CD4-positive, alpha-beta T cell (primary cell): ENCODE data around the gene AGPAT4. TPM values are rescaled to one million over a fixed set of nuclear protein-coding genes. Genes with fewer than 3 reads are reported as not detected.

Source experiments
- ATAC-seq: fragments of 200-7000 bp; cut with Tn5 transposase; one replicate; pipeline ENCODE4 v1.10.0; 2022; ENCODE audit warnings: mild to moderate bottlenecking; ENCODE audit not compliant: poor library complexity
- CTCF ChIA-PET: fragments of 350-600 bp; sonication (Branson Sonifier 250); formaldehyde crosslinking; loops from one replicate; lab custom pipeline; 2021; ENCODE audit warnings: antibody characterized with exemption, inconsistent platforms; lab: Charles Lee
- POLR2A ChIA-PET: fragments of 350-600 bp; sonication (Branson Sonifier 250); formaldehyde crosslinking; loops from one replicate; lab custom pipeline; 2021; ENCODE audit warnings: antibody characterized with exemption, inconsistent platforms; lab: Charles Lee
- DNase-seq, 14 experiments: peaks; one replicate each; pipeline ENCODE4 v3.0.0-alpha.2; 2013 to 2020; ENCODE audit warnings: mixed read lengths in 2 of 14
- H3K27ac ChIP-seq, 2 donors: one replicate each; pipeline versions ENCODE4 v1.5.1 to v1.7.0; 2013; ENCODE audit warnings: low read length in 2 of 2, low read depth in 1 of 2, mild to moderate bottlenecking in 1 of 2
- H3K27me3 ChIP-seq, 2 experiments: 1 replicate in 1 of 2; 2 replicates in 1 of 2; pipeline versions ENCODE4 v1.6.1 to v1.7.0; 2013; ENCODE audit warnings: low read length in 2 of 2, control low read depth in 1 of 2, mild to moderate bottlenecking in 1 of 2, moderate library complexity in 1 of 2; ENCODE audit not compliant: insufficient read depth in 2 of 2, control insufficient read depth in 1 of 2
- H3K36me3 ChIP-seq: one replicate; pipeline ENCODE4 v1.6.1; 2013; ENCODE audit warnings: low read length, control low read depth; ENCODE audit not compliant: insufficient read depth
- H3K4me1 ChIP-seq: one replicate; pipeline ENCODE4 v1.6.1; 2013; ENCODE audit warnings: low read length, control low read depth; ENCODE audit not compliant: insufficient read depth
- H3K4me3 ChIP-seq: one replicate; pipeline ENCODE4 v1.5.1; 2013; ENCODE audit warnings: mild to moderate bottlenecking, low read length, moderate library complexity
- H3K9me3 ChIP-seq, 2 experiments: 1 replicate in 1 of 2; 2 replicates in 1 of 2; pipeline versions ENCODE4 v1.6.1 to v1.7.0; 2013; ENCODE audit warnings: low read length in 2 of 2, mild to moderate bottlenecking in 2 of 2, control low read depth in 1 of 2, moderate library complexity in 1 of 2; ENCODE audit not compliant: control insufficient read depth in 1 of 2, insufficient read depth in 1 of 2
- H3K27ac Mint-ChIP-seq: one replicate; pipeline ENCODE4 v1.8.0; 2020; ENCODE audit warnings: mixed read lengths
- H3K27me3 Mint-ChIP-seq: one replicate; pipeline ENCODE4 v1.8.0; 2021; ENCODE audit warnings: mixed read lengths
- H3K36me3 Mint-ChIP-seq: one replicate; pipeline ENCODE4 v1.8.0; 2021; ENCODE audit warnings: low read depth, mixed read lengths
- H3K4me1 Mint-ChIP-seq: one replicate; pipeline ENCODE4 v1.8.0; 2021; ENCODE audit warnings: low read depth, mixed read lengths
- H3K4me3 Mint-ChIP-seq: one replicate; pipeline ENCODE4 v1.8.0; 2020; ENCODE audit warnings: mild to moderate bottlenecking, mixed read lengths
- H3K9me3 Mint-ChIP-seq: one replicate; pipeline ENCODE4 v1.8.0; 2020; ENCODE audit warnings: mixed read lengths
- CTCF ChIP-seq: fragments of 200-600 bp; IDR thresholded peaks from one replicate; pipeline ENCODE4 v1.8.0; 2022; ENCODE audit warnings: antibody characterized with exemption, mild to moderate bottlenecking
- intact Hi-C, 2 experiments: fragments of 100-400 bp; cut with DNase I in 1 of 2; cut with micrococcal nuclease in 1 of 2; formaldehyde crosslinking; loops; one replicate each; pipeline versions ENCODE4 v1.15.1 to v1.9.0; 2023 to 2025; cut with DNase I, micrococcal nuclease
- total RNA-seq, 174 experiments: library from RNA in 2 of 174; stranded (reverse) in 2 of 174; gene quantifications; one replicate each; pipeline ENCODE4 v1.2.3 and lab custom pipeline; 2021 to 2026

AGPAT4 gene
- total RNA-seq, 2 experiments from 2014 or later = 2.8 to 4.8 TPM

GRCh38 chr6:161115468-161115867, 158.4 kb downstream of the AGPAT4 start:
- Mint-ChIP-seq H3K9me3 (peaks cover 7% of the 10 kb centered on the region), H3K27me3 (no peaks in the 10 kb centered on the region), H3K36me3 (peaks cover 98% of the 10 kb centered on the region), H3K27ac (peak overlapping the region; percentile 25), H3K4me3 (no peak overlapping the region), H3K4me1 (peaks cover 29% of the 10 kb centered on the region)
- Histone ChIP-seq H3K27me3 (no peaks in the 10 kb centered on the region), H3K4me1 (peaks cover 13% of the 10 kb centered on the region), H3K27ac (no peak overlapping the region), H3K4me3 (no peak overlapping the region), H3K9me3 (no peaks in the 10 kb centered on the region), H3K36me3 (peaks cover 83% of the 10 kb centered on the region)
- ATAC-seq (no peak), DNase-seq (no peak)
- CTCF ChIA-PET = interaction anchor here (1.3 kb wide), 1 partner anchor 185 kb away, joined by 4 read pairs; no protein-coding TSS in a partner anchor
- POLR2A ChIA-PET = no interaction called here
- TF ChIP-seq CTCF = no peak
- intact Hi-C loops = loop anchor here (5.0 to 10.0 kb wide), 2 partner anchors 112 to 181 kb away; no protein-coding TSS in a partner anchor

- H3K4me3 Mint-ChIP-seq = peak overlapping the region; percentile 27
- DNase-seq = peak in 6 of 14 experiments; percentile 14 to 67 (median 41)
- intact Hi-C loops = loop anchor here in 1 of 2 experiments (1.0 to 10.0 kb wide), 3 partner anchors 18 to 176 kb away; partner anchors contain the start of gene MAP3K4
- H3K27me3 Mint-ChIP-seq = no peaks in the 10 kb centered on the region
- peak; percentile 98 for ATAC-seq
- H3K4me3 ChIP-seq = no peak overlapping the region
- peaks cover 33% of the 10 kb centered on the region for H3K4me1 Mint-ChIP-seq
- H3K27ac Mint-ChIP-seq = peak overlapping the region; percentile 91
- peaks cover 98% of the 10 kb centered on the region for H3K36me3 Mint-ChIP-seq
- peaks cover 97% of the 10 kb centered on the region for H3K36me3 ChIP-seq
- no peak for TF ChIP-seq CTCF
- H3K4me1 ChIP-seq = peaks cover 13% of the 10 kb centered on the region
- H3K27ac ChIP-seq = peak overlapping the region in 1 of 2 donors; percentile 30
- H3K9me3 Mint-ChIP-seq = no peaks in the 10 kb centered on the region
- ChIA-PET POLR2A (interaction anchor here (0.7 to 1.3 kb wide), 6 partner anchors 14 to 163 kb away, joined by 3 to 5 read pairs (median 4); partner anchors contain the start of gene AGPAT4), CTCF (interaction anchor here (2.4 kb wide), 1 partner anchor 260 kb away, joined by 8 read pairs; no protein-coding TSS in a partner anchor)
- no peaks in the 10 kb centered on the region for H3K27me3 ChIP-seq
- no peaks in the 10 kb centered on the region for H3K9me3 ChIP-seq
Observed at GRCh38 chr6:161111261-161111660, 162.6 kb downstream of the AGPAT4 start.

- Histone ChIP-seq H3K27me3 (no peaks in the 10 kb centered on the region), H3K9me3 (no peaks in the 10 kb centered on the region), H3K4me3 (no peak overlapping the region), H3K36me3 (peaks cover 96% of the 10 kb centered on the region), H3K4me1 (peaks cover 13% of the 10 kb centered on the region), H3K27ac (no peak overlapping the region)
- H3K4me3 Mint-ChIP-seq = no peak overlapping the region
- peak overlapping the region; percentile 91 for H3K27ac Mint-ChIP-seq
- peaks cover 98% of the 10 kb centered on the region for H3K36me3 Mint-ChIP-seq
- peaks cover 33% of the 10 kb centered on the region for H3K4me1 Mint-ChIP-seq
- DNase-seq (no peak), ATAC-seq (no peak)
- TF ChIP-seq CTCF = no peak
- no peaks in the 10 kb centered on the region for H3K9me3 Mint-ChIP-seq
- intact Hi-C loops = loop anchor here in 1 of 2 experiments (5.0 to 10.0 kb wide), 2 partner anchors 118 to 175 kb away; partner anchors contain the start of gene MAP3K4
- ChIA-PET CTCF (interaction anchor here (0.5 to 2.4 kb wide), 2 partner anchors 29 to 261 kb away, joined by 4 to 8 read pairs; no protein-coding TSS in a partner anchor), POLR2A (no interaction called here)
- H3K27me3 Mint-ChIP-seq = no peaks in the 10 kb centered on the region
Observed at GRCh38 chr6:161110028-161110779, 163.7 kb downstream of the AGPAT4 start.
